Left forelimb (tissue), 1 donor: ENCODE data around the gene IP6K1.
"Not testable (repeated sequence)": the region's sequence is repeated elsewhere in the genome, so short reads cannot be mapped to it uniquely, and the experiment has no call there.

Source experiments
- DNase-seq: peaks from one replicate; pipeline ENCODE4 v3.0.0-alpha.2; 2018; ENCODE audit warnings: low spot score

Gene IP6K1

GRCh38 chr3:49793486-49794085 lies 7.2 kb upstream of the IP6K1 start:
- DNase-seq: no peak

GRCh38 chr3:49792371-49793150 lies 6.2 kb upstream of the IP6K1 start:
- peak; percentile 31 for DNase-seq

GRCh38 chr3:49791571-49791970 lies 5.2 kb upstream of the IP6K1 start:
- DNase-seq: peak; percentile 6

- peak; percentile 8 for DNase-seq
These were observed 4.5 kb upstream of the IP6K1 start for GRCh38 chr3:49790626-49791411.

GRCh38 chr3:49788056-49788455 lies 1.7 kb upstream of the IP6K1 start:
- no peak for DNase-seq

GRCh38 chr3:49787536-49787935 lies 1.2 kb upstream of the IP6K1 start:
- DNase-seq: no peak

- DNase-seq: no peak
These were observed 781 bp upstream of the IP6K1 start for GRCh38 chr3:49787182-49787464.

GRCh38 chr3:49785565-49786356 lies 581 bp downstream of the IP6K1 start:
- no peak for DNase-seq

- not testable (repeated sequence) for DNase-seq
These were observed 4.1 kb downstream of the IP6K1 start for GRCh38 chr3:49782277-49782676.

GRCh38 chr3:49781415-49782199 lies 4.7 kb downstream of the IP6K1 start:
- no peak for DNase-seq

- DNase-seq: not testable (repeated sequence)
These were observed 5.4 kb downstream of the IP6K1 start for GRCh38 chr3:49780975-49781365.

- DNase-seq: no peak
These were observed 6.0 kb downstream of the IP6K1 start for GRCh38 chr3:49780080-49780974.

- no peak for DNase-seq
These were observed 6.8 kb downstream of the IP6K1 start for GRCh38 chr3:49779358-49780079.

- not testable (repeated sequence) for DNase-seq
These were observed 10.2 kb downstream of the IP6K1 start for GRCh38 chr3:49776101-49776500.

GRCh38 chr3:49775538-49775937 lies 10.8 kb downstream of the IP6K1 start:
- DNase-seq: no peak

- no peak for DNase-seq
These were observed 13.6 kb downstream of the IP6K1 start for GRCh38 chr3:49772703-49773102.

GRCh38 chr3:49771340-49771938 lies 14.9 kb downstream of the IP6K1 start:
- DNase-seq: no peak

- DNase-seq: no peak
These were observed 16.4 kb downstream of the IP6K1 start for GRCh38 chr3:49769926-49770325.

GRCh38 chr3:49769286-49769915 lies 16.9 kb downstream of the IP6K1 start:
- no peak for DNase-seq
